WI38 (cell line): Measurements from ENCODE around the gene RRAGC.

Experiments used
- H3K4me3 ChIP-seq: 2 replicates; pipeline ENCODE4 v1.5.1; 2011; ENCODE audit warnings: low read depth, mild to moderate bottlenecking, control low read depth, low read length
- TF ChIP-seq, protein P1 (sequence below): IDR thresholded peaks from 2 replicates; pipeline ENCODE4 v1.5.1; 2012; ENCODE audit warnings: low read depth, mild to moderate bottlenecking, control low read depth, low read length

RRAGC gene

DNA sequence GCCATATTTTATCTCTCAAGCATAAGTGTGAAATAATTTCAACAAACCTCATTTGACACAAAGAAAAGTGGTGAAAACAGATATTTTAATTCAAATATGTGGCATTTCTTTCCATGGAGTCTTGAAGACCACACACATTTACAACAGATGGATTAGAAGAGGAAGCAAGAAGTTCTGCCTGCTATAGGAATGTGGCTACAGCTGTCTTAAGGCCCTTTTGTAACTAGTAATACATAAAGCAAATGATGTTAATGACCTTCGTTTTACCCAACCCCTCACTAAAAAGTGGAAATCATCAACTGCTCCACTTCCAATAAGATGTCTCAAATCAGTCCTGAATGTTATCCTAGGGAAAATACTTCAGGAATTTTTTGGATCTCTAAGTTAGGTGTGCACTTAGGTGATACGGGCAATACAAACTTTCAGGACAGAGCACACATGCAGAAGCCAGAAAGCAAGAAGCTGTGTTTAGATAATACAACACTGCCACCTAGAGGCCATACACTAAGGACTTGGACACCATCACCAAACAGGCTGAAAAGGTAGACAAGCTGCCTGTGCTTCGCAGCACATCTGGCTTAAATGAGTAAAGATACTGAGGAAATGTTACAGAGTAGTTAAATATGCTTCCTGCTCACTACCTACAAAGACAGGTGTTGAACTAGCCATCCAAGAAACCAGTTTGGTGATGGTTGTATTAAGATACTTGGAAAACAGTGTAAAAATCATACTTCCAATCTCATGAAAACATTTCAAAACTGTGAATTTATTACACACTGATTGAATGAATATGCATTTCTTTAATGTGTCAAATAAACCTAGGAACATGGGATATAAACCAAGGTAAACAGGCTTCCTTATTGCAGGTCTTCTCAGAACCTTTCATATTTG is 24.4 kb downstream of the RRAGC start:
- TF ChIP-seq, protein P1, sequence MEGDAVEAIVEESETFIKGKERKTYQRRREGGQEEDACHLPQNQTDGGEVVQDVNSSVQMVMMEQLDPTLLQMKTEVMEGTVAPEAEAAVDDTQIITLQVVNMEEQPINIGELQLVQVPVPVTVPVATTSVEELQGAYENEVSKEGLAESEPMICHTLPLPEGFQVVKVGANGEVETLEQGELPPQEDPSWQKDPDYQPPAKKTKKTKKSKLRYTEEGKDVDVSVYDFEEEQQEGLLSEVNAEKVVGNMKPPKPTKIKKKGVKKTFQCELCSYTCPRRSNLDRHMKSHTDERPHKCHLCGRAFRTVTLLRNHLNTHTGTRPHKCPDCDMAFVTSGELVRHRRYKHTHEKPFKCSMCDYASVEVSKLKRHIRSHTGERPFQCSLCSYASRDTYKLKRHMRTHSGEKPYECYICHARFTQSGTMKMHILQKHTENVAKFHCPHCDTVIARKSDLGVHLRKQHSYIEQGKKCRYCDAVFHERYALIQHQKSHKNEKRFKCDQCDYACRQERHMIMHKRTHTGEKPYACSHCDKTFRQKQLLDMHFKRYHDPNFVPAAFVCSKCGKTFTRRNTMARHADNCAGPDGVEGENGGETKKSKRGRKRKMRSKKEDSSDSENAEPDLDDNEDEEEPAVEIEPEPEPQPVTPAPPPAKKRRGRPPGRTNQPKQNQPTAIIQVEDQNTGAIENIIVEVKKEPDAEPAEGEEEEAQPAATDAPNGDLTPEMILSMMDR, result peak; percentile 56
- no peak overlapping the region for H3K4me3 ChIP-seq

DNA sequence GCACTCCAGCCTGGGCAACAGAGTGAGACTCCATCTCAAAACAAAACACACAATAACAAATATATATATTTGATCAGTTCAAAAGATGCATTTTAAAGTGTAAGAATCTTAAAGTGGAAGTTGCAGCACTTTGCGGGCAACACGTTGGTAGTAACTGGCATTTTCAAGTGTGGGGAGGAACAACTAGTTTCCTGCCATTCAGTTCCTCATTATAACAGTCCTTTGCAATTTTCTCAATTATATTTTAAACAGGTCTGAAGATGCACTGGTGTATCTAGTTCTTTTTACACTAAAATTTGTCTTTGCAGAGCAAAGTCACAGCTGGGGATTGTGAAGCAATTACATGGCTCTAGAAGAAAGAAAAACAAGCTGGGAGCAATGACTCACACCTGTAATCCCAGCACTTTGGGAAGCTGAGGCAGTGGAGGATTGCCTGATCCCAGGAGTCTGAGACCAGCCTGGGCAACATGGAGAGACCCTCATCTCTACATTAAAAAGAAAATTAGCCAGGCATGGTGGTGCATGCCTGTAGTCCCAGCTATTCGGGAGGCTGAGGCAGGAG is 25.3 kb downstream of the RRAGC start:
- no peak overlapping the region for H3K4me3 ChIP-seq
- TF ChIP-seq, protein P1, result no peak

DNA sequence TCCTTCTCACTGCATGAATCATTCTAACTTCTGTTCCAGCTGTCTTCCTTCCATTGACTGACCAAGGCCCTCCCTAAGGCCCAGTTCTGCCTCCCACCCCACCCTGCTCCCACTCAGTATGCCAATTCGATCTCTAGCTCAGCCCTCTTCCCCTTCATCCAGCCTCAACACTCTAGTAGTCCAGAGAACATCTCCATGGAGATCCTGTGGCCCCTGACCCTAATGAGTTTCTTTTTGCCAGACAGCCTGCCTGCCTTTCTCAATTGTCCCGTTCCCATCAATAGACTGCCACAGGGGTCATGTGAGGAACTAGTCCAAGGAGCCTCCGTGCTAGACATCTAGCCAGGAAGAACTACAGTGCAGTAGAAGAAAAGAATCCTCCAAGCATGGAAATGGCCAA is 26.4 kb downstream of the RRAGC start:
- no peak overlapping the region for H3K4me3 ChIP-seq
- TF ChIP-seq, protein P1, result no peak

DNA sequence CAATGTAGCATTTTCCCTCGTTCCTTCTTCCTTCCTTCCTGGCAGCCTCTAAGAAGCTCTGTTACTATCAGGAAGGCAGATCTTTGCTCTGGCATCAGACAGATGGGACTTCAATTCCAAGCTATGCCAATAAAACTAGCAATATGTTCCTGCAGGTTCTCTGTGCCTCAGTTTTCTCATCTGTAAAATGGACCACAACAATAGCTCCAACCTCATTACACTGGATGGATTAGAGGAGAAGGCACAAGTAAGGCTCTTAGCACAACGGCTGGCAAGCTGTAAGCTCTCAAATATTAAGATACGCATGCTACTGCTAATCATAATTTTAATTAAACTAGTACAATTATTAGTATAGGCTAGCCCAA is 27.2 kb downstream of the RRAGC start:
- TF ChIP-seq, protein P1, result no peak
- no peak overlapping the region for H3K4me3 ChIP-seq

DNA sequence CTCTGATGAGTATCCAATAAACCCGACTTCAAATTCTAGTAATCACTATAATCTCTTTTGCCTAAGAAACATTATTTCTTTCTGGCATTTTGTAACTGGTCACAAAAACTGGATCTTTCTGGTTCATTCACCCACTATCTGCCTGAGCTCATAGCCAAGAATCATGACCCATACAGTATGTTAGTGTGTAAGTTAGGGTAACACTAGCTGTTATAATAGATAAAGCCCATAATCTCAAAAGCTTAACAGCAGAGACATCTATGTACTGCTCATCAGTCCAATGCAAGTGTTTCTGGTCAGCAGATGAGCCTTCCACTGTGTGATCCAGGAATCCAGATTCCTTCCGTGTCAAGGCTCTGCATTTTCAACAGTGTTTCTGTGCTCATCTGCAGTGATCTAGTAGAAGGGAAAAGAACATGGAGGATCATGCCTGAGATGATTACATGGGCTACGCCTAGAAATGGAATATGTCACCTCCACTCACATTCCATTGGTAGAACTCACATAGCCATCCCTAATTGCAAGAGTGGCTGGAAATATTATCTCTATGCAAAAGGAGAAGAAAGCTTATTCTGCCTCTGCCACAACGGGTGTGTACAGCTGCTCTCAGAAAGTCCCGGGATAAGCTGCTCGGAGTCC is 27.7 kb downstream of the RRAGC start:
- TF ChIP-seq, protein P1, result no peak
- no peak overlapping the region for H3K4me3 ChIP-seq

DNA sequence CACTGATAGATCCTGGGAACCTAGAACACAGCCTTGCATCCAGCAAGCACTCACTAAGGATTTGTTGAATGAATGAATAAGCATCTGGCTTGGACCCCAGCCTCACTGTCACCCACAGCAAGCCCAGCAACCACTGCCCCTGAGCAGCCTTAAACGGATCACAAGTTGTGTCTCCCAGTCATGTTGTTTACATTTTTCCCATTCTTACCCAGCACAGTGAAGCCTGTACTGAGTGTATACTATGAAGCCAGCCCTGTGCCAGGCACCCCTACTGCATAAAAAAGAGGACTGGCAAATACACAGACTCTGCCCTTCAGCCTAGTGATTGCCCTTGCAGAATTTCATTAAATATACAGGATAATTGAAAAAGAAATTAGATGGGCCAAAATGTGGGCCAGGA is 30.2 kb downstream of the RRAGC start:
- TF ChIP-seq, protein P1, result no peak
- no peak overlapping the region for H3K4me3 ChIP-seq

DNA sequence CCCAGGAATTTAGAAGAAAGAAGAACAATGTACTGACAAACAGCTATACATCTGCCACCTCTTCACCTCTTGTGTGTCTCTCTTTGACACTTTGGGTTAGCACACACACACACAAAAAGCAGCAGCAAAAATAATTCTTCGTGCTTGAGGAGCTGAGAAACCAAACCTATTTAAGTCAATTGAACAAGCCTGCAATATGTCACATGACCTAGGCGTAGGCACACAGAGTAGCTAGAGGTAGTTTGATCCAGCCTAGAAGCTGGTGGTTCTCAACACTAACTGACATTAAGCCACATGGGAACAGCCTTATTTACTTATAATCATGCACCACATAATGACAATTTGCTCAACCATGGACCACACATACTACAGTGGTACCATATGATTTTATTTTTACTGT is 32.3 kb downstream of the RRAGC start:
- no peak overlapping the region for H3K4me3 ChIP-seq
- TF ChIP-seq, protein P1, result no peak
